A549 treated with AZD9567 at 1 μM for 4 hours (cell line): ENCODE results near the gene ESR1. TPM values are rescaled to one million over a fixed set of nuclear protein-coding genes. Genes with fewer than 3 reads are reported as not detected.

ENCODE experiments used
- total RNA-seq: library from RNA; stranded (reverse); fragments of 200-300 nt; extraction: Qiagen RNA extraction; gene quantifications from 5 replicates; pipeline ENCODE4 v1.2.3, GENCODE V29; 2022; ENCODE audit not compliant: insufficient read depth

ESR1 gene
- 0.05 TPM in 1 of 5 replicates, not detected in the others for total RNA-seq

GRCh38 chr6:151807513-151808370, at the start of gene ESR1:
ESR1 (plus strand) TSS chr6:151807682; CDS start chr6:151807913, 231 bp downstream.

